Liver (tissue), 9 donors: ENCODE results near the gene MAP1LC3B. TPM values are rescaled to one million over a fixed set of nuclear protein-coding genes. Genes with fewer than 3 reads are reported as not detected.

Source experiments
- DNase-seq: peaks from one replicate; pipeline ENCODE4 v3.0.0-alpha.2; 2017; ENCODE audit warnings: low spot score
- H3K27ac ChIP-seq, 2 donors: one replicate each; pipeline ENCODE4 v1.7.0; 2013; ENCODE audit warnings: inconsistent platforms in 2 of 2, low read length in 2 of 2, control low read depth in 1 of 2, low read depth in 1 of 2, mild to moderate bottlenecking in 1 of 2
- H3K27me3 ChIP-seq, 4 donors: one replicate each; pipeline versions ENCODE4 v1.6.1 to v1.7.0; 2013; ENCODE audit warnings: low read length in 3 of 4, inconsistent platforms in 1 of 4, mild to moderate bottlenecking in 1 of 4, moderate library complexity in 1 of 4; ENCODE audit not compliant: control insufficient read depth in 4 of 4, insufficient read depth in 4 of 4
- H3K36me3 ChIP-seq, 4 donors: one replicate each; pipeline versions ENCODE4 v1.6.1 to v1.7.0; 2013; ENCODE audit warnings: low read length in 3 of 4, mild to moderate bottlenecking in 3 of 4, low read depth in 1 of 4, moderate library complexity in 1 of 4; ENCODE audit not compliant: control insufficient read depth in 4 of 4, insufficient read depth in 3 of 4
- H3K4me1 ChIP-seq, 4 donors: one replicate each; pipeline versions ENCODE4 v1.6.1 to v1.7.0; 2013; ENCODE audit warnings: low read length in 3 of 4, mild to moderate bottlenecking in 3 of 4, moderate library complexity in 1 of 4; ENCODE audit not compliant: control insufficient read depth in 4 of 4, insufficient read depth in 4 of 4
- H3K4me3 ChIP-seq, 3 donors: one replicate each; pipeline versions ENCODE4 v1.6.1 to v1.7.0; 2013; ENCODE audit warnings: low read length in 3 of 3, control low read depth in 1 of 3, low read depth in 1 of 3, mild to moderate bottlenecking in 1 of 3
- H3K9ac ChIP-seq, 2 donors: one replicate each; pipeline ENCODE4 v1.7.0; 2013; ENCODE audit warnings: low read length in 2 of 2, mild to moderate bottlenecking in 2 of 2, moderate library complexity in 2 of 2, control low read depth in 1 of 2, low read depth in 1 of 2
- H3K9me3 ChIP-seq, 4 donors: one replicate each; pipeline versions ENCODE4 v1.6.1 to v1.7.0; 2013; ENCODE audit warnings: low read length in 3 of 4; ENCODE audit not compliant: control insufficient read depth in 4 of 4
- CTCF ChIP-seq: fragments of 150-350 bp; IDR thresholded peaks from 2 replicates; pipeline ENCODE4 v1.5.1; 2017; ENCODE audit warnings: improper control_type of control experiment, low read depth, low read length; ENCODE audit not compliant: missing input control
- EGR1 ChIP-seq, 2 donors: IDR thresholded peaks; 2 replicates each; pipeline ENCODE4 v1.6.1; 2016 to 2018; ENCODE audit warnings: antibody characterized with exemption in 2 of 2, low read depth in 2 of 2
- FOXA2 ChIP-seq: IDR thresholded peaks from 2 replicates; pipeline ENCODE4 v1.6.1; 2016; ENCODE audit warnings: antibody characterized with exemption
- HNF4G ChIP-seq: IDR thresholded peaks from 2 replicates; pipeline ENCODE4 v1.6.1; 2016; ENCODE audit warnings: antibody characterized with exemption
- NR2F2 ChIP-seq: IDR thresholded peaks from 2 replicates; pipeline ENCODE4 v1.6.1; 2016; ENCODE audit warnings: antibody characterized with exemption
- RAD21 ChIP-seq, 2 donors: IDR thresholded peaks; 2 replicates each; pipeline ENCODE4 v1.6.1; 2016; ENCODE audit warnings: antibody characterized with exemption in 2 of 2, mild to moderate bottlenecking in 2 of 2
- REST ChIP-seq: IDR thresholded peaks from 2 replicates; pipeline ENCODE4 v1.6.1; 2016; ENCODE audit warnings: antibody characterized with exemption, mild to moderate bottlenecking
- RXRA ChIP-seq, 2 donors: IDR thresholded peaks; 2 replicates each; pipeline ENCODE4 v1.6.1; 2017 to 2018; ENCODE audit warnings: antibody characterized with exemption in 2 of 2, mild to moderate bottlenecking in 1 of 2
- YY1 ChIP-seq: IDR thresholded peaks from 2 replicates; pipeline ENCODE4 v1.6.1; 2016; ENCODE audit warnings: antibody characterized with exemption, mild to moderate bottlenecking
- ZBTB33 ChIP-seq: IDR thresholded peaks from 2 replicates; pipeline ENCODE4 v1.6.1; 2016; ENCODE audit warnings: antibody characterized with exemption
- WGBS: extraction: QIAGEN DNeasy Blood & Tissue Kit; methylation state at CpG from one replicate; pipeline ENCODE4 v1.1.7; 2013; 5-methylcytosine and 5-hydroxymethylcytosine counted together
- polyA plus RNA-seq, 2 donors: library from polyadenylated mRNA; stranded (reverse) in 1 of 2; unstranded in 1 of 2; fragments of 200-250 nt in 1 of 2; fragments of >200 nt in 1 of 2; fragmentation: Nextera tagmentation in 1 of 2; extraction: Ambion mirVana in 1 of 2; gene quantifications; one replicate each; pipeline versions ENCODE4 v1.2.1 to v1.2.3, GENCODE V29; 2013 to 2015
- total RNA-seq, 2 donors: library from RNA; depleted of rRNA; stranded (reverse); fragments of >200 nt; gene quantifications; one replicate each; pipeline ENCODE4 v1.2.3, GENCODE V29; 2014
- donor health status: healthy.
- donor health status: healthy.
- donor health status: healthy.
- donor health status: healthy.
- donor health status: healthy.

Gene MAP1LC3B
- total and polyA plus RNA-seq, 4 donors = 10.3 to 36.3 (median 15.7) TPM

DNA sequence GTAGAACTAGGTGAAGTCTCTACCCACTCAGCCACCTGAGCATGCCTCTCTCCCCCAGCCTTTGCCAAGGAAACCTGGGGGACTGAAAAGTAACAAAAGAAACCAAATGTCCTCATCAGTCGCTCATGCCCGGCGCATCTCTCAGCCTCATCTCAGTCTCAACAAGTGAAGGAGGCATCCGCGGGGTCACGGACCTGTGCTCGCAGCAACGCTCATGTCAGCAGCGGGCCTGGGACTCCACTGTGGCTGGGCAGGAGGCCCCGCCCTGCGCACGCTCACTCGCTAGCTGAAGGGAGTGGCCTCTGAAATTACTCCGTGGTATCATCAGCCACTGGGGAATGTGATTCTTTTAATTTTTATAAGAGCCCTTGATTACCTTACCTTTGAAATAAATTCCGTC lies 31.3 kb downstream of the MAP1LC3B start:
- Histone ChIP-seq H3K27ac (no peak overlapping the region), H3K27me3 (no peaks in the 10 kb centered on the region), H3K4me1 (no peaks in the 10 kb centered on the region), H3K9ac (no peak overlapping the region), H3K36me3 (peaks cover 4 to 62% (median 29%) of the 10 kb centered on the region in 4 donors), H3K4me3 (no peak overlapping the region), H3K9me3 (no peaks in the 10 kb centered on the region)
- DNase-seq = no peak
- 96% methylated on average over 15 of the region's 15 CpGs for WGBS
- TF ChIP-seq CTCF (no peak), RAD21 (IDR thresholded peaks at IDR 0.05) (no peak), HNF4G (no peak), EGR1 (IDR thresholded peaks at IDR 0.05; ENCODE audit: low read depth in 2 of 2) (no peak)

DNA sequence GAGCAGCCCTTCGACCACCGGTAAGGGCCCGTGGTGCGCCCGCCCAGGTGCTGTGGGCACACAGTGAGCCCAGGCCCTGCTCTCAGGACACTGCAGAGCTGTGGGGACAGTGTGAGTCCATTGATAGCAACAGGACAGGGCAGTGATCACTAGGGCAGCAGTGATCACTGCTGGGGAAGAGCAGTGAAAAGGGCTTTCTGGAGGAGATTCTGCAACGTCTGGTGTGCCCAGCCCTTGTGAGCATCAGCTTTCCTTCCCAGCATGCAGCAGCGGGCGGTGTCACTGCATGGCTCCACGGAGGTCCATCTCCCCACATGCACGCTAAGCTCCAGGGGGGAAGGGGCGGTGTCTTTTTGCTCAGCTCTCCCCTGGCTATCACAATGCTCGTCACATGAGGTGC lies 32.1 kb downstream of the MAP1LC3B start:
- no peaks in the 10 kb centered on the region for H3K4me1 ChIP-seq
- H3K27me3 ChIP-seq = no peaks in the 10 kb centered on the region
- no peak overlapping the region for H3K4me3 ChIP-seq
- no peak overlapping the region for H3K9ac ChIP-seq
- H3K27ac ChIP-seq = no peak overlapping the region
- H3K36me3 ChIP-seq = peaks cover 3 to 58% (median 30%) of the 10 kb centered on the region in 4 donors
- DNase-seq = no peak
- WGBS = 88% methylated on average over 12 of the region's 12 CpGs
- no peak for TF ChIP-seq RAD21 (IDR thresholded peaks at IDR 0.05)
- TF ChIP-seq RXRA (IDR thresholded peaks at IDR 0.05) = no peak
- no peak for TF ChIP-seq ZBTB33
- no peak for TF ChIP-seq FOXA2
- no peak for TF ChIP-seq NR2F2
- no peak for TF ChIP-seq REST
- TF ChIP-seq HNF4G = no peak
- no peak for TF ChIP-seq YY1
- no peak for TF ChIP-seq CTCF
- no peaks in the 10 kb centered on the region for H3K9me3 ChIP-seq
